ENCODE data around the gene PNPLA7.

PNPLA7 gene

DNA sequence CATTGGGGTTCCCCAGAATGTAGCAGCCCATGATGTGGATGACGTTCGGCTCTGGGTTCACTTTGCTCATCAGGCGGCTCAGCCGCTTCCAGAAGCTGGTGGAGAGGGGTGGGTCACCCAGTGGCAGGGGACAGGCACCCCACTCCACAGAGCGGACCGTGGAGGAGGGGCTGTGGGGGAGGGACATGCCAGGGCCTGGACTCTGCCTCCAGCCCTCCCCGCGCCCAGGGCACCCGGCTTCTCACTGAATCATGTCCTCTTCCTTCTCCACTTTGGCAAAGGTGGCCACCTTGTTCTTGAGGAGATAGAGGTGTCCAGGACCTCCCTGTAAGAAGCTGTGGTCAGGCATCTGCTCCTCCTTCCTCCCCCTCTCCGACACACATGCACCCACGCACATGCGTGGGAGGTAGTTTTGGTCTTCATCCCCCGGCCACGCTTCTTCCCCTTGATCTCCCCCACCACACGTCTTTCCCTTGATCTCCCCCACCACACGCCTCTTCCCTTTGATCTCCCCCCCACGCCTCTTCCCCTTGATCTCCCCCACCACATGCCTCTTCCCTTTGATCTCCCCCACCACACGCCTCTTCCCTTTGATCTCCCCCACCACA is 100.2 kb downstream of the PNPLA7 start:
- peak; percentile 43 for DNase-seq
- ATAC-seq: no peak

- DNase-seq (no peak), ATAC-seq (no peak)
Observed at GRCh38 chr9:137449081-137449844, 100.9 kb downstream of the PNPLA7 start.

DNA sequence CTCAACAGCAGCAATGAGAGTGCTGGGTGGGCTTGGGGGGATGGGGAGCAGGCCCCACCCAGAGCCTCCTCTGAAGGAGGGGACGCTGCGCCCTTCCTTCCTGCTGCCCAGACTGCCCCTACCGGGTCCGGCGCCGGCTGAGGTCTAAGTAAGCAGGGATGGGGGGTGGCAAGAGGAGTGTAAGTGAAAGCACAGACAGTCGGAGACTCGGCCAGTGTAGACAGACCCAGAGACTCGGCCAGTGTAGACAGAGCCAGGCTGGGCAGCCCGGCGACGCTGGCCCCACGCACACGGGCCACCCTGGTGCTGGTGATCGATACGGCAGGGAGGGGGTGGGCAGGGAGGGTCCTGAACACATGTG is 101.6 kb downstream of the PNPLA7 start:
- DNase-seq (no peak), ATAC-seq (no peak)

GRCh38 chr9:137447722-137448601 is 102.2 kb downstream of the PNPLA7 start:
- ATAC-seq: no peak
- DNase-seq: no peak

DNA sequence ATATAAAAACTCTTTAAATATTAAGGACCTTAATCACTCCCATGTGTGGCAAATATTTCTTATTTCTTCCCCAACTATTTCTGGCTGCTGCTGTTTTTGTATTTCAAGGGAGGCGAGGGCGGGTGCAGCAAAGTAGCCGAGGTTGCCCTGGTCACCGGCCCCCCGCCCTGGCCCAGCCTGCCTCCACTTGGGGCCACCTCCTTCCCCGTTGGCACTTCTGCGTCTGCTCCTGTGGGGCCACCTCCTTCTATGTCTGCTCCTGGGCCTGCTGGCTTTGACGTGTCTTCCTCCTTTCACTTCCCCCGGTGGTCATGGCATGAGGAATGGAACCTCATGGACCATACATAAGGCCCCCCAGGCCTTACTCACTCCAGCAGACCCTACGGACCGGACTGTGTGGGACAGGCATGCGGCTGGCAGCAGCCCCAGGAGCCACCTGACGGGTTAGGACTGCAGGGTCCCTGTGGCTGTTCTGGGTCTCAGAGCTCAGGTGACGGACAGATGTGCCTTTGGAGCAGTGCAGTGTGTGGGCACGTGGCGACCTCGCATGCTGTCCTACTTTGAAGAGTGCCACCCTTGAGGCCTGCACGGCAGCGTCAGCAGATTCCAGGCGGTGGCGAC is 103.2 kb downstream of the PNPLA7 start:
- DNase-seq (no peak), ATAC-seq (peak; percentile 2)

- ATAC-seq (no peak), DNase-seq (no peak)
Observed at GRCh38 chr9:137445930-137446431, 104.2 kb downstream of the PNPLA7 start.

DNA sequence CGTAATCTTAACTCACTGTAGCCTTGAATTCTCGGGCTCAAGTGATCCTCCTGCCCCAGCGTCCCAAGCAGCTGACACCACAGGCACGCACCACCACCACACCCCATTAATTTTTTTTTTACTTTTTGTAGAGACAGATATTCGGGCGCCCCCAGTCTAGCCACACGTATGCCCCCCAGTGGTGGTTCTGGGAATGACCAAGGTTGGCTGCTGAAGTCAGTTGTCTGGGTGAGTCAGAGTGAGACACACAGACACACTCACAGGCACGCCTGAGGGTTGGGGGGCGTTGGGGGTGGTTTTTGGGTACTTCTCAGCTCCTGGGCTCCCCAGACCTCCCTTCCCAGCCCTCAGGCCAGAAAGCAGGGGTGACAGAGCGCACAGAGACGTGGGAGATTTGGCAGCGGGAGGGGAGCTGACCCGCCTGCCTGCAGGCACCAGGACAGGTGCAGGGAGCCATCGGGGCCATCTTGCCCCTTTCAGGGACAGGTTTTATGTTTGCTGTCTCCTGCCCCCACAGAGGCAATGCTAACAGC is 104.9 kb downstream of the PNPLA7 start:
- ATAC-seq: peak; percentile 74
- DNase-seq: peak; percentile 91

DNA sequence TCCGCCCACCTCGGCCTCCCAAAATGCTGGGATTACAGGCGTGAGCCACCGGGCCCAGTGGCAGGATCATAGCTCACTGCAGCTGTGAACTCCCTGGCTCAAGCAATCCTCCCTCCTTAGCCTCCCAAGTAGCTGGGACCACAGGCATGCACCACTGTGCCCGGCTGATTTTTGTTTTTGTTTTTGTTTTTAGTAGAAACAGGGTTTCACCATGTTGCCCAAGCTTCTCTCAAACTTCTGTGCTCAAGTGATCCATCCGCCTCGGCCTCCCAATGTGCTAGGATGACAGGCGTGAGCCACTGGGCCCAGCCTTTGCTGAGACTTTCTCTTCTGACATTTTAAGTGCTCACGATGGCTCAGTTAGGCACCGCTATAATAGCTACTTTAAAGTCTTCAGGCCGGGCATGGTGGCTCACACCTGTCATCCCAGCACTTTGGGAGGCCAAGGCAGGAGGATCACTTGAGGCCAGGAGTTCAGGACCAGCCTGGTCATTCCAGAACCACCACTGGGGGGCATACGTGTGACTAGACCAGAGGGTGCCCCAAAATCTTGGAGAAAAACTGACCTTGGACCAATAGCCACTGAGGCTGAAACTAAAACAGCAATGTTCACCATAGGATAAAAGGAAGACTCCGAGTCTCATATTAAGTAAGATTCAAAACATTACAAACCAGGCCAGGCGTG is 106.0 kb downstream of the PNPLA7 start:
- DNase-seq (no peak), ATAC-seq (no peak)

- ATAC-seq (no peak), DNase-seq (no peak)
Observed at GRCh38 chr9:137441935-137442321, 108.3 kb downstream of the PNPLA7 start.

DNA sequence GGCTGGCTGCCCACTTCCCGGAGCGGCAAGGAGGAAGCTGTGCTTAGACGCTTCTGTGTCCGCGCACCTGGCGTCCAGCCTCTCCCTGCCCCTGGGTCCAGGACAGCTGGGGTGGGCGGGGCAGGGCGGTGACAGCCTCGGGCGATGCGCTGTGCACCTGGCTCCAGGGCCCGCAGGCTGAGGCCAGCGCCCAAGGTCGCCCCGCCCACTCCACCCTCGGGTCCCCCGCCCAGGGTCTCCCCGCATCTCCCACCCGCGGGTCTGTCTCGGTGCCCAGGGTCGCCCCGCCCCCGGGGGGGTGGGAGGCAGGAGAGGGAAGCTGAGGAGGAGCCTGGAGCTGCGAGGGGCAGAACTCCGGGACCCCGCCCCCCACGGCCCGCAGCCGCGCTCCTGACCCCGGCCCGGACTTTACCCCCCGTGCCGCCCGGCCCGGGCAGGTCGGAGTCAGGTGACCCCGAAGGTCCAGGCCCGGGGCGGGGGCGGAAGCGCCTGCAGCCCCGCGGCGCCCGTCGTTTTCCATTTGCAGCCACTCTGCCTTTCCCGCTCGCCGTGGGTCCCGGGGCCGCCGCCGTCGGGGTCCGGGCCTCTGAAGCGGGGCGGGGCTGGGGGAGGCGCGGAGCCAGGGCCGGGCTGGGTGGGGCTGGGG is 108.8 kb downstream of the PNPLA7 start, which contains the start of gene ENTPD8:
TSS of gene ENTPD8 (minus strand) at position 69 of the 646 bp plus-strand sequence. CDS start 3,072 bp downstream, outside the sequence.
- ATAC-seq (no peak), DNase-seq (peak; percentile 27)

DNA sequence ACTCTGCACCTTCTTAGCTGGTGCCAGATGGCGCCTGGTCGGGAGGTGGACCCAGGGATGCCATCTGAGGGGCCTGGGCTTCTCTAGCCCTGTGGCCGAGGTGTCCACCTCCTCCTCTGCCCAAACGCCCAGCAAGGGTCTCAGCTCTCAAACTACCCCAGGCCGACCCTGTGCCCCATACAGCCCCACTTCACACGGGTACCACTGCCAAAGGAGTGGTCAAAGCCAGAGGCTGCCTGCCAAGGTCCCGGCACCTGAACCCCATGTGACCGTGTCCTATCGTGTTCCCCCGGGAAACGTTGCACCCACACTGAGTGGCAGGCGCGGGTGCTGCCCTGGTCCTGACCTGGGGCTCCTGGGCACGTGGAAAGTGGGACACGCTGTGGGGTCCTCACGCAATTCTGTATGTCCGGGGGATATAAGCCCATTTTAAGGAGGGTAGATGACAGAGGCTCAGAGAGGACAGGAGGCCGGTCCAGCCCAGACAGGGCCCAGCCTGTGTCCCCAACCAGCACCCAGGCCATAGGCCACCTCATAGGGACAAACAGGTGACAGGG is 111.0 kb downstream of the PNPLA7 start:
- DNase-seq (no peak), ATAC-seq (no peak)

DNA sequence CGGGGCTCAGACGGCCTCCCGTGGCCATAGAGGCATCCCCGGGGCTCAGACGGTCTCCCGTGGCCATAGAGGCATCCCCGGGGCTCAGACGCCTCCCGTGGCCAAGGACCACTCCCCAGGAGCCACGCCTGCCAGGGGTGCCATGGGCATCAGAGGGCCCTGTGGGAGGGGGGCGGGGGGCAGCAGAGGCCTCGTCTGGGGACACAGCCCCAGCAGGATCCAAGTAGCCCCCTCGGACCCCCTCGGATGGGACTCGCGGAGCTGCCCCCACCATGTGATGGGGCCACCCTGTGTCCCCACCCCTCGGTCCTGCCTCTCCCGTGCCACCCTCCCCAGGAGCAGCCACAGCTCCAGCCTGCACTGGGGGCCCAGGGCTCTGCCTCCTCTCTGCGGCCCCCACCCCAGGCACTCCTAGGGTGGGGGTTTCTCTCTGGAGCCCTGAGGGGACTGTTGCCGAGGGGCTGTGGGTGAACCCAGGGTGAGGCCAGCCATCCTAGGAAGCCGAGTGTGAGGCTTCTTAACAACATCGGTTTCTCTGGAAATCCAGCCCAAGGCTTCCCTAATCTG is 111.5 kb downstream of the PNPLA7 start:
- DNase-seq: no peak
- no peak for ATAC-seq

GRCh38 chr9:137437691-137438590 is 112.3 kb downstream of the PNPLA7 start:
- DNase-seq (no peak), ATAC-seq (no peak)

- ATAC-seq (no peak), DNase-seq (no peak)
Observed at GRCh38 chr9:137436761-137437600, 113.2 kb downstream of the PNPLA7 start.

- ATAC-seq (peak; percentile 8), DNase-seq (no peak)
Observed at GRCh38 chr9:137435980-137436760, 114.0 kb downstream of the PNPLA7 start.

- DNase-seq (no peak), ATAC-seq (no peak)
Observed at GRCh38 chr9:137435381-137435891, 114.8 kb downstream of the PNPLA7 start.
